GM12878 (cell line): ENCODE results near the gene FRRS1L. TPM values are rescaled to one million over a fixed set of nuclear protein-coding genes. Genes with fewer than 3 reads are reported as not detected.

Source experiments
- ATAC-seq: fragments of 200-7000 bp; cut with Tn5 transposase; 3 replicates; pipeline ENCODE4 v1.9.1; 2020; ENCODE audit warnings: mild to moderate bottlenecking, moderate library complexity
- BruUV-seq: library from RNA; stranded (reverse); fragments of 400-500 nt; replicated peaks from 2 replicates; lab custom pipeline; 2021; lab: Mats Ljungman, UMichigan
- CTCF ChIA-PET: fragments of 300-600 bp; sonication (Branson Sonifier 250); formaldehyde crosslinking; extraction: SDS; loops from one replicate; lab custom pipeline; 2021; ENCODE audit warnings: inconsistent platforms; lab: Yijun Ruan, JAX
- POLR2A ChIA-PET: fragments of 350-600 bp; formaldehyde crosslinking; extraction: SDS; loops from one replicate; lab custom pipeline; 2021; ENCODE audit warnings: inconsistent platforms; lab: Charles Lee
- RAD21 ChIA-PET: fragments of 300-600 bp; sonication (Branson Sonifier 250); formaldehyde crosslinking; loops from one replicate; lab custom pipeline; 2023; ENCODE audit warnings: antibody characterized with exemption; ENCODE audit not compliant: unreplicated experiment; lab: Charles Lee
- SMC1A ChIA-PET: fragments of 300-600 bp; sonication (Branson Sonifier 250); formaldehyde crosslinking; loops from one replicate; lab custom pipeline; 2023; ENCODE audit not compliant: unreplicated experiment, uncharacterized antibody; lab: Charles Lee
- DNase-seq: peaks from one replicate; pipeline ENCODE4 v3.0.0-alpha.2; 2011; ENCODE audit warnings: low read depth, low spot score
- FAIRE-seq: peaks from 3 replicates; lab custom pipeline; 2011; peaks lifted over from hg19 to GRCh38; lab: Jason Lieb, UNC
- H2AFZ ChIP-seq: 2 replicates; pipeline ENCODE4 v1.6.0; 2011; ENCODE audit warnings: low read depth, low read length, control low read depth; ENCODE audit not compliant: control insufficient read depth
- H3K27ac ChIP-seq: 2 replicates; pipeline ENCODE4 v1.5.1; 2011; ENCODE audit warnings: control low read depth; ENCODE audit not compliant: control insufficient read depth, insufficient read depth
- H3K27me3 ChIP-seq, 2 experiments: replicated peaks in 1 of 2; 2 replicates each; pipeline versions ENCODE4 v1.6.0 to v1.6.1; 2011; ENCODE audit warnings: low read length in 1 of 2; ENCODE audit not compliant: control insufficient read depth in 2 of 2, insufficient read depth in 2 of 2
- H3K36me3 ChIP-seq, 2 experiments: 2 replicates each; pipeline ENCODE4 v1.5.1; 2011; ENCODE audit warnings: low read length in 1 of 2; ENCODE audit not compliant: control insufficient read depth in 2 of 2, insufficient read depth in 2 of 2
- H3K4me1 ChIP-seq: 2 replicates; pipeline ENCODE4 v1.6.1; 2011; ENCODE audit warnings: mild to moderate bottlenecking, low read length, moderate library complexity, mixed read lengths; ENCODE audit not compliant: control insufficient read depth, insufficient read depth
- H3K4me2 ChIP-seq: 2 replicates; pipeline ENCODE4 v1.6.0; 2011; ENCODE audit warnings: control low read depth; ENCODE audit not compliant: control insufficient read depth, insufficient read depth
- H3K4me3 ChIP-seq: fragments of 200-600 bp; sonication (generic); 2 replicates; pipeline ENCODE4 v1.5.1; 2016
- H3K79me2 ChIP-seq: 2 replicates; pipeline ENCODE4 v1.6.0; 2011; ENCODE audit warnings: low read length; ENCODE audit not compliant: control insufficient read depth, insufficient read depth
- H3K9ac ChIP-seq: 2 replicates; pipeline ENCODE4 v1.8.0; 2011; ENCODE audit warnings: low read length, control low read depth, mixed read lengths; ENCODE audit not compliant: control insufficient read depth, insufficient read depth
- H3K9me3 ChIP-seq: replicated peaks from 3 replicates; pipeline ENCODE4 v1.5.1; 2011; ENCODE audit warnings: mild to moderate bottlenecking, low read length; ENCODE audit not compliant: control insufficient read depth, insufficient read depth
- H4K20me1 ChIP-seq: 2 replicates; pipeline ENCODE4 v1.6.0; 2011; ENCODE audit not compliant: control insufficient read depth, insufficient read depth
- ATF3 ChIP-seq: IDR thresholded peaks from 2 replicates; pipeline ENCODE4 v1.6.1; 2011; ENCODE audit warnings: low read depth, mild to moderate bottlenecking, low read length, moderate library complexity, borderline replicate concordance; ENCODE audit errors: extremely low read depth
- CBX5 ChIP-seq: sonication (generic); IDR thresholded peaks from 2 replicates; pipeline ENCODE4 v1.6.1; 2016; ENCODE audit warnings: low read depth, moderate library complexity, mild to moderate bottlenecking, inconsistent platforms
- CREM ChIP-seq: IDR thresholded peaks from 2 replicates; pipeline ENCODE4 v1.6.1; 2014; ENCODE audit warnings: antibody characterized with exemption, low read depth
- EP300 ChIP-seq, 2 experiments: fragments of 150-350 bp in 1 of 2; IDR thresholded peaks; 2 replicates each; pipeline ENCODE4 v1.6.1; 2011 to 2012; ENCODE audit warnings: low read depth in 2 of 2, low read length in 2 of 2, borderline replicate concordance in 1 of 2, improper control_type of control experiment in 1 of 2, inconsistent platforms in 1 of 2; ENCODE audit not compliant: control insufficient read depth in 1 of 2
- IRF4 ChIP-seq: IDR thresholded peaks from 2 replicates; pipeline ENCODE4 v1.6.1; 2011; ENCODE audit warnings: low read depth, low read length
- JUNB ChIP-seq: IDR thresholded peaks from 2 replicates; pipeline ENCODE4 v1.6.1; 2016; ENCODE audit warnings: antibody characterized with exemption, mild to moderate bottlenecking
- MEF2A ChIP-seq: IDR thresholded peaks from 2 replicates; pipeline ENCODE4 v1.6.1; 2011; ENCODE audit warnings: low read depth, mild to moderate bottlenecking, low read length, moderate library complexity; ENCODE audit not compliant: insufficient read depth
- MEF2B ChIP-seq: fragments of 450-650 bp; IDR thresholded peaks from 2 replicates; pipeline ENCODE4 v1.6.1; 2018; ENCODE audit warnings: mild to moderate bottlenecking, moderate library complexity; ENCODE audit not compliant: partially characterized antibody, poor library complexity, severe bottlenecking
- NFYA ChIP-seq: IDR thresholded peaks from 2 replicates; pipeline ENCODE4 v1.6.1; 2011; ENCODE audit warnings: low read depth, mild to moderate bottlenecking, low read length, improper control_type of control experiment, borderline replicate concordance
- NKRF ChIP-seq: fragments of 450-650 bp; conservative IDR thresholded peaks from 2 replicates; pipeline ENCODE4 v1.6.1; 2017; ENCODE audit warnings: mild to moderate bottlenecking, moderate library complexity
- SP1 ChIP-seq: IDR thresholded peaks from one replicate; pipeline ENCODE4 v1.6.1; 2011; ENCODE audit warnings: low read depth, low read length
- STAT1 ChIP-seq: fragments of 450-650 bp; conservative IDR thresholded peaks from 2 replicates; pipeline ENCODE4 v1.6.1; 2014; ENCODE audit warnings: antibody characterized with exemption, mild to moderate bottlenecking
- TCF7 ChIP-seq: IDR thresholded peaks from 2 replicates; pipeline ENCODE4 v1.6.1; 2014; ENCODE audit warnings: antibody characterized with exemption, borderline replicate concordance
- ZBTB33 ChIP-seq: fragments of 450-650 bp; IDR thresholded peaks from 2 replicates; pipeline ENCODE4 v1.6.1; 2017; ENCODE audit warnings: mild to moderate bottlenecking
- ZBTB4 ChIP-seq: fragments of 450-650 bp; formaldehyde crosslinking; IDR thresholded peaks from 2 replicates; pipeline ENCODE4 v1.4.0; 2022; ENCODE audit warnings: mild to moderate bottlenecking, moderate library complexity
- WGBS: methylation state at CpG from one replicate; pipeline ENCODE4 v1.1.6; 2016; ENCODE audit warnings: low lambda C conversion rate; ENCODE audit not compliant: insufficient replicate concordance, insufficient coverage; ENCODE audit errors: missing lambda C conversion rate; 5-methylcytosine and 5-hydroxymethylcytosine counted together
- in situ Hi-C: fragments of 300-500 bp; cut with MboI; formaldehyde crosslinking; loops from 9 replicates; pipeline ENCODE4 v1.14.3; 2018; ENCODE audit warnings: mixed read lengths
- intact Hi-C: fragments of 100-400 bp; cut with micrococcal nuclease; formaldehyde crosslinking; loops from one replicate; pipeline ENCODE4 v1.14.2; 2022; ENCODE audit not compliant: unreplicated experiment
- polyA plus RNA-seq, 11 experiments: library from polyadenylated mRNA; depleted of rRNA in 4 of 11; unstranded in 6 of 11; stranded (reverse) in 5 of 11; fragments of >200 nt; fragmentation: Nextera tagmentation in 4 of 11; fragmentation: Illumina TruSeq in 1 of 11; extraction: Ambion mirVana in 4 of 11; extraction: Trizol in 1 of 11; gene quantifications; 1 replicate in 1 of 11; 2 replicates in 10 of 11; pipeline versions ENCODE4 v1.2.1 to v1.2.3, GENCODE V29; 2011 to 2016; ENCODE audit warnings: inconsistent platforms in 2 of 11, missing spikeins in 2 of 11, low read depth in 1 of 11
- total RNA-seq, 4 experiments: library from RNA; depleted of rRNA in 3 of 4; stranded (reverse); fragments of >200 nt in 3 of 4; fragmentation: Illumina TruSeq in 1 of 4; extraction: Trizol in 1 of 4; gene quantifications; 2 replicates each; pipeline versions ENCODE4 v1.2.1 to v1.2.3, GENCODE V29; 2013 to 2021

Gene FRRS1L
- total and polyA plus RNA-seq, 10 of the 15 experiments (the other 5 are each of a cell fraction or from before 2014, with no cell fraction given) = not detected

GRCh38 chr9:109167716-109168115 lies 667 bp upstream of the FRRS1L start (continued):
- TF ChIP-seq ZBTB33 = no peak

- no peak for FAIRE-seq
- CTCF ChIA-PET = no interaction called here
- SMC1A ChIA-PET = no interaction called here
- no peak for TF ChIP-seq STAT1
- no peak for TF ChIP-seq MEF2B
- no peak for TF ChIP-seq ATF3
- TF ChIP-seq CBX5 = no peak
- no peak for TF ChIP-seq EP300 (IDR thresholded peaks at IDR 0.05; ENCODE audit: borderline replicate concordance in 1 of 2, control insufficient read depth in 1 of 2, low read depth in 2 of 2, low read length in 2 of 2)
- no peak for TF ChIP-seq CREM
- no peak for TF ChIP-seq IRF4
- no peak for TF ChIP-seq ZBTB4 (CRISPR knock-in tag)
- no peak for TF ChIP-seq TCF7
- no peak for TF ChIP-seq MEF2A
- TF ChIP-seq JUNB = no peak
- TF ChIP-seq NFYA = no peak
- no peak for TF ChIP-seq SP1
- no peak for TF ChIP-seq NKRF
Observed at GRCh38 chr9:109166171-109166770, 778 bp downstream of the FRRS1L start.

More at GRCh38 chr9:109166171-109166770, 778 bp downstream of the FRRS1L start:
- in situ Hi-C loops = no loop called here
- no peak overlapping the region for H3K4me2 ChIP-seq
- no peaks in the 10 kb centered on the region for H4K20me1 ChIP-seq
- WGBS = 73% methylated on average over 14 of the region's 16 CpGs
- ChIA-PET POLR2A (no interaction called here), RAD21 (no interaction called here)
- peaks cover 5 to 7% of the 10 kb centered on the region in 2 experiments; a peak in 3 of 4 replicates for H3K27me3 ChIP-seq
- no peak overlapping the region for H3K27ac ChIP-seq
- BruUV-seq = no TSS peak
- H3K36me3 ChIP-seq = no peaks in the 10 kb centered on the region
- intact Hi-C loops = no loop called here
- no peaks in the 10 kb centered on the region for H3K79me2 ChIP-seq
- no peak overlapping the region for H3K9ac ChIP-seq
- H3K4me1 ChIP-seq = 0 out of 2 replicates have a peak, but pooled peaks cover 6% of the 10 kb centered on the region
- H3K4me3 ChIP-seq = no peak overlapping the region
- DNase-seq (no peak), ATAC-seq (no peak)
- H3K9me3 ChIP-seq = no peaks in the 10 kb centered on the region; the same call in 2 of the 3 replicates
- no peak overlapping the region for H2AFZ ChIP-seq
